ENCODE measurements around the gene ALKBH8. TPM values are rescaled to one million over a fixed set of nuclear protein-coding genes. Genes with fewer than 3 reads are reported as not detected.

The ALKBH8 gene
- total and polyA plus RNA-seq, 2 experiments from 2014 or later: 6.1 to 6.5 TPM

DNA sequence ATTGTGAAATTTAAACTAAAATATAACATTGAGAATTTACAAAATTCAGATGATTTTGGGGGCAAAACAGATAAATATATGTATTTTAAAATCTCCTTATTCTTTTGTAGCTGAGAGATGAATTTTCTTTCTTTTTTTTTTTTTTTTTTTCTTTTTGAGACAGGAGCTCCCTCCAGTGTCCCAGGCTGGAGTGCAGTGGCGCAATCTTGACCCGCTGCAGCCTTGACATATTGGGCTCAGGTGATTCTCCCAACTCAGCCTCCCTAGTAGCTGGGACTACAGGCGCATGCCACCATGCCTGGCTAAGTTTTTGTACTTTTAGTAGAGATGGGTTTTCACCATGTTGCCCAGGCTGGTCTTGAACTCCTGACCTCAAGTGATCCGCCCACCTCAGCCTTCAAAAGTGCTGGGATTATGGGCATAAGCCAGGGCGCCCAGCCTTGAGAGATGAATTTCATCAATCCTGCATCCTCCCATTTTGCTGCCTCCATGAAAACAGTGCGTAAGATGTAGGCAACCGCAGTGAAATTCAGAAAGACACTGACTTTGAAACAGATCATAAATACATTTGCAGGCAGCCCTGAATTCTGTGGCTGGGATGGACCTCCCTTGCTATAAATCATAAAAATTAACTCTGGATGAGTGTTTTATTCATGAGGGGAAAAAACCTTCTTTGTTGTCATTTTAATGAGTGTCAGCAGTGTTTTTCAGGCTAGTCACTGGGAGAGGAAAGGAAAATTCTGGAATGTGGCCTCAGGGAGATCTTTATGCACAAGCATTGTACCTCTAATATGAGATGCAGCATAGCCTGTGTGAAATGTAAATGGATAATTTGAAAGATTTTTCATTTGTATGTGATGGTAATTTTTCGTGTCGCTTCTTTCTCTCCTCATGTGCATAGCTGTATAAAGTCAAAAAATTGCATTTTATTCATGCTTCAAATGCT, 39.8 kb upstream of the ALKBH8 start:
- Histone ChIP-seq H3K36me3 (no peaks in the 10 kb centered on the region), H3K9me3 (ENCODE audit: low read depth) (no peaks in the 10 kb centered on the region), H3K4me3 (no peak overlapping the region), H3K27ac (no peak overlapping the region), H3K4me1 (ENCODE audit: low read depth) (no peaks in the 10 kb centered on the region), H3K27me3 (no peaks in the 10 kb centered on the region)
- TF ChIP-seq, protein P1, sequence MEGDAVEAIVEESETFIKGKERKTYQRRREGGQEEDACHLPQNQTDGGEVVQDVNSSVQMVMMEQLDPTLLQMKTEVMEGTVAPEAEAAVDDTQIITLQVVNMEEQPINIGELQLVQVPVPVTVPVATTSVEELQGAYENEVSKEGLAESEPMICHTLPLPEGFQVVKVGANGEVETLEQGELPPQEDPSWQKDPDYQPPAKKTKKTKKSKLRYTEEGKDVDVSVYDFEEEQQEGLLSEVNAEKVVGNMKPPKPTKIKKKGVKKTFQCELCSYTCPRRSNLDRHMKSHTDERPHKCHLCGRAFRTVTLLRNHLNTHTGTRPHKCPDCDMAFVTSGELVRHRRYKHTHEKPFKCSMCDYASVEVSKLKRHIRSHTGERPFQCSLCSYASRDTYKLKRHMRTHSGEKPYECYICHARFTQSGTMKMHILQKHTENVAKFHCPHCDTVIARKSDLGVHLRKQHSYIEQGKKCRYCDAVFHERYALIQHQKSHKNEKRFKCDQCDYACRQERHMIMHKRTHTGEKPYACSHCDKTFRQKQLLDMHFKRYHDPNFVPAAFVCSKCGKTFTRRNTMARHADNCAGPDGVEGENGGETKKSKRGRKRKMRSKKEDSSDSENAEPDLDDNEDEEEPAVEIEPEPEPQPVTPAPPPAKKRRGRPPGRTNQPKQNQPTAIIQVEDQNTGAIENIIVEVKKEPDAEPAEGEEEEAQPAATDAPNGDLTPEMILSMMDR (IDR thresholded peaks at IDR 0.05; ENCODE audit: low read depth, low read length): no peak
- no peak for DNase-seq (ENCODE audit: low read depth in 1 of 2, low spot score in 1 of 2)

- DNase-seq (ENCODE audit: low read depth in 1 of 2, low spot score in 1 of 2): peak; percentile 19 to 63
- H3K9me3 ChIP-seq (ENCODE audit: low read depth): no peaks in the 10 kb centered on the region
Observed at GRCh38 chr11:107598225-107599139, 32.9 kb upstream of the ALKBH8 start.

GRCh38 chr11:107594736-107595135, 29.2 kb upstream of the ALKBH8 start:
- H3K27ac ChIP-seq: no peak overlapping the region
- H3K9me3 ChIP-seq (ENCODE audit: low read depth): no peaks in the 10 kb centered on the region
- DNase-seq (ENCODE audit: low read depth in 1 of 2, low spot score in 1 of 2): no peak
- no peak overlapping the region for H3K4me3 ChIP-seq
- no peaks in the 10 kb centered on the region for H3K4me1 ChIP-seq (ENCODE audit: low read depth)
- H3K27me3 ChIP-seq: peaks cover 85% of the 10 kb centered on the region
- TF ChIP-seq, protein P1 (IDR thresholded peaks at IDR 0.05; ENCODE audit: low read depth, low read length): no peak
- H3K36me3 ChIP-seq: no peaks in the 10 kb centered on the region

More at GRCh38 chr11:107598225-107599139, 32.9 kb upstream of the ALKBH8 start:
- Histone ChIP-seq H3K4me3 (no peak overlapping the region), H3K27me3 (peaks cover 50% of the 10 kb centered on the region), H3K36me3 (no peaks in the 10 kb centered on the region), H3K27ac (no peak overlapping the region), H3K4me1 (ENCODE audit: low read depth) (no peaks in the 10 kb centered on the region)
- TF ChIP-seq, protein P1 (IDR thresholded peaks at IDR 0.05; ENCODE audit: low read depth, low read length): peak; percentile 54

GRCh38 chr11:107593951-107594350, 28.4 kb upstream of the ALKBH8 start:
- peak in 1 of 2 donors; percentile 20 for DNase-seq (ENCODE audit: low read depth in 1 of 2, low spot score in 1 of 2)
- TF ChIP-seq, protein P1 (IDR thresholded peaks at IDR 0.05; ENCODE audit: low read depth, low read length): no peak
- Histone ChIP-seq H3K4me1 (ENCODE audit: low read depth) (no peaks in the 10 kb centered on the region), H3K4me3 (no peak overlapping the region), H3K27me3 (peaks cover 93% of the 10 kb centered on the region), H3K9me3 (ENCODE audit: low read depth) (no peaks in the 10 kb centered on the region), H3K36me3 (no peaks in the 10 kb centered on the region), H3K27ac (no peak overlapping the region)

GRCh38 chr11:107592813-107593212, 27.3 kb upstream of the ALKBH8 start:
- Histone ChIP-seq H3K36me3 (no peaks in the 10 kb centered on the region), H3K9me3 (ENCODE audit: low read depth) (no peaks in the 10 kb centered on the region), H3K4me3 (no peak overlapping the region), H3K27me3 (peaks cover 98% of the 10 kb centered on the region), H3K27ac (no peak overlapping the region), H3K4me1 (ENCODE audit: low read depth) (no peaks in the 10 kb centered on the region)
- TF ChIP-seq, protein P1 (IDR thresholded peaks at IDR 0.05; ENCODE audit: low read depth, low read length): no peak
- DNase-seq (ENCODE audit: low read depth in 1 of 2, low spot score in 1 of 2): peak in 1 of 2 donors; percentile 4

Measured in cardiac muscle cell (in vitro differentiated cells and primary cell).